Activated CD8-positive, alpha-beta T cell treated with anti-CD3 and anti-CD28 coated beads, Interleukin-2, amount 10 ng/mL, durations not matched to agents 7 days and 5 days (primary cell): ENCODE data around the gene ELMO3. TPM values are rescaled to one million over a fixed set of nuclear protein-coding genes. Genes with fewer than 3 reads are reported as not detected.

Experiments used
- ATAC-seq: fragments of 150-1000 bp; cut with Tn5 transposase; one replicate; pipeline ENCODE4 v1.10.0; 2021; ENCODE audit warnings: moderate library complexity
- CTCF ChIA-PET: fragments of 350-600 bp; sonication (Branson Sonifier 250); formaldehyde crosslinking; loops from one replicate; lab custom pipeline; 2021; ENCODE audit warnings: antibody characterized with exemption; lab: Charles Lee
- POLR2A ChIA-PET: fragments of 350-600 bp; sonication (Branson Sonifier 250); formaldehyde crosslinking; loops from one replicate; lab custom pipeline; 2021; ENCODE audit warnings: antibody characterized with exemption; lab: Charles Lee
- DNase-seq: peaks from one replicate; pipeline ENCODE4 v3.0.0-alpha.2; 2020
- H3K27ac Mint-ChIP-seq: one replicate; pipeline ENCODE4 v1.8.0; 2021; ENCODE audit warnings: mild to moderate bottlenecking, mixed read lengths
- H3K27me3 Mint-ChIP-seq: one replicate; pipeline ENCODE4 v1.8.0; 2021; ENCODE audit warnings: low read depth, mixed read lengths
- H3K36me3 Mint-ChIP-seq: one replicate; pipeline ENCODE4 v1.8.0; 2021; ENCODE audit warnings: low read depth, mixed read lengths
- H3K4me1 Mint-ChIP-seq: one replicate; pipeline ENCODE4 v1.8.0; 2021; ENCODE audit warnings: low read depth, mixed read lengths
- H3K4me3 Mint-ChIP-seq: one replicate; pipeline ENCODE4 v1.8.0; 2021; ENCODE audit warnings: mild to moderate bottlenecking, mixed read lengths
- H3K9me3 Mint-ChIP-seq: one replicate; pipeline ENCODE4 v1.8.0; 2022; ENCODE audit warnings: mixed read lengths; ENCODE audit not compliant: insufficient read depth
- total RNA-seq, 2 experiments: library from RNA; stranded (reverse); gene quantifications; one replicate each; pipeline ENCODE4 v1.2.3, GENCODE V29; 2021

ELMO3 gene
- total RNA-seq, 2 experiments from 2014 or later, result 7.2 to 8.0 TPM

DNA sequence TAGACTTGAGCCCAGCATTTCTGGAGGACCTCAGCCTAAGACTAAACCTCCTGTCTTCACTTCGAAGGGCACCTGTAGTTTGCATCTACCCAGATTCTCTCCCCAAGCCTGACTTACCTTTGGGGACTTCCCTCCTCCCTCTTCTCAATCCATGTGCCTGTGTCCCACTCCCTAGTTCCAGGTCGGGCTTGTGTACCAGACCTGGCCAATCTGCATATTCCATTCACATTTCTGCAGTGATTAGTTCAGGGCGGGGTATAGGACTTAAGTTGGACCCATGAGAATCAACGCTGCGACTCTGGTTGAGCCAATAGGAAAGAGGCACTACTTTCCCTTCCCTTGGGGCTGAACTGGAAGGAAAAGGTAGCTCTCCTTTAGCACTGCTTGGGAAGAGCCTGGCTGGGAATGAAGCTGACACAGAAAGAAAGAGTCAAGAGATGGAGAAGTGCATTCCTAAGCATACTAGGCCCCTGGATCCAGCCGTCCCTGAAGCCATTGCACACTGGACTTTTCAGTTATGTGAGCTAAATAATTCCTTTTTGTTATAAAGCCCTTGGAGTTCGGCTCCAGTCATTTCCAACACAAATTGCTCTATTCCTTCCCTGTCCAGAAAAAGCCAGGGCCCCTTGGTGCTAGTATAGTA lies 41.7 kb upstream of the ELMO3 start:
- H3K27me3 Mint-ChIP-seq, result peaks cover 4% of the 10 kb centered on the region
- CTCF ChIA-PET, result interaction anchor here (0.9 to 6.9 kb wide), 15 partner anchors 11 to 337 kb away, joined by 3 to 95 read pairs (median 5); partner anchors contain the start of genes CES3 and NOL3
- POLR2A ChIA-PET, result interaction anchor here (1.3 to 1.8 kb wide), 3 partner anchors 129 to 143 kb away, joined by 6 to 7 read pairs (median 6); no protein-coding TSS in a partner anchor
- DNase-seq (no peak), ATAC-seq (no peak)
- H3K36me3 Mint-ChIP-seq, result peaks cover 46% of the 10 kb centered on the region
- peak overlapping the region; percentile 96 for H3K4me3 Mint-ChIP-seq
- peak overlapping the region; percentile 94 for H3K27ac Mint-ChIP-seq
- H3K4me1 Mint-ChIP-seq, result peaks cover 71% of the 10 kb centered on the region
- no peaks in the 10 kb centered on the region for H3K9me3 Mint-ChIP-seq

DNA sequence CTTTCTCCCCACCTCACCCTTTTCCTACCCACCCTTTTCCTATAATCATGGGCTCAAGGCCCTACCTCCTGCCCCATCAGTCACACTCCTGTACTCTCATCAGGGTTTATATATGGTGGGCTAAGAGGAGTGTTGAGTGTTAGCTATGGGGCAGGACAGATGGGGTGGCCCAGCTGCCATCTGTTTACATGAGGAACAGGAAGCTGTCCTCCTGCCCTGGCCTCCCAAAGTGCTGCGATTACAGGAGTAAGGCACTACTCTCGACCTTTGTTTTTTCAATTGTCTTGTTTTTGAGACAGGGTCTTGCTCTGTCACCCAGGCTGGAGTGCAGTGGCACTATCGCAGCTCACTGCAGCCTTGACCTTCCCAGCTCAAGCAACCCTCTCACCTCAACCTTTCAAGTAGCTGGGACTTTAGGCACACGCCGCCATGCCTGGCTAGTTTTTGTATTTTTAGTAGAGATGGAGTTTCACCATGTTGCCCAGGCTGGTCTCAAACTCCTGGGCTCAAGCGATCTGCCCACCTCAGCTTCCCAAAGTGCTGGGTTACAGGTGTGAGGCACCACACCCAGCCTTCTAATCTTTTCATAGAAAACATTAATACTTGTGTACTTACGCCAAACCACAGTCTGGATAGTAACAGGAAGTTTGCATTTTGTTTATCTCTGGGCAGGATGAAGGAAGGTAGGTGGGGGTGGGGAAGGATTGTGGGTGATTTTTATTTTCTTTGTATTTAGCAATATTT lies 40.9 kb upstream of the ELMO3 start:
- H3K27me3 Mint-ChIP-seq, result peaks cover 6% of the 10 kb centered on the region
- CTCF ChIA-PET, result interaction anchor here (0.9 to 6.9 kb wide), 13 partner anchors 12 to 336 kb away, joined by 3 to 95 read pairs (median 6); partner anchors contain the start of genes CES3 and NOL3
- DNase-seq (no peak), ATAC-seq (no peak)
- peak overlapping the region; percentile 96 for H3K4me3 Mint-ChIP-seq
- POLR2A ChIA-PET, result interaction anchor here (0.6 to 2.9 kb wide), 11 partner anchors 12 to 151 kb away, joined by 3 to 13 read pairs (median 4); partner anchors contain the start of gene NOL3
- H3K36me3 Mint-ChIP-seq, result peaks cover 46% of the 10 kb centered on the region
- peaks cover 72% of the 10 kb centered on the region for H3K4me1 Mint-ChIP-seq
- H3K27ac Mint-ChIP-seq, result peak overlapping the region; percentile 94
- no peaks in the 10 kb centered on the region for H3K9me3 Mint-ChIP-seq

DNA sequence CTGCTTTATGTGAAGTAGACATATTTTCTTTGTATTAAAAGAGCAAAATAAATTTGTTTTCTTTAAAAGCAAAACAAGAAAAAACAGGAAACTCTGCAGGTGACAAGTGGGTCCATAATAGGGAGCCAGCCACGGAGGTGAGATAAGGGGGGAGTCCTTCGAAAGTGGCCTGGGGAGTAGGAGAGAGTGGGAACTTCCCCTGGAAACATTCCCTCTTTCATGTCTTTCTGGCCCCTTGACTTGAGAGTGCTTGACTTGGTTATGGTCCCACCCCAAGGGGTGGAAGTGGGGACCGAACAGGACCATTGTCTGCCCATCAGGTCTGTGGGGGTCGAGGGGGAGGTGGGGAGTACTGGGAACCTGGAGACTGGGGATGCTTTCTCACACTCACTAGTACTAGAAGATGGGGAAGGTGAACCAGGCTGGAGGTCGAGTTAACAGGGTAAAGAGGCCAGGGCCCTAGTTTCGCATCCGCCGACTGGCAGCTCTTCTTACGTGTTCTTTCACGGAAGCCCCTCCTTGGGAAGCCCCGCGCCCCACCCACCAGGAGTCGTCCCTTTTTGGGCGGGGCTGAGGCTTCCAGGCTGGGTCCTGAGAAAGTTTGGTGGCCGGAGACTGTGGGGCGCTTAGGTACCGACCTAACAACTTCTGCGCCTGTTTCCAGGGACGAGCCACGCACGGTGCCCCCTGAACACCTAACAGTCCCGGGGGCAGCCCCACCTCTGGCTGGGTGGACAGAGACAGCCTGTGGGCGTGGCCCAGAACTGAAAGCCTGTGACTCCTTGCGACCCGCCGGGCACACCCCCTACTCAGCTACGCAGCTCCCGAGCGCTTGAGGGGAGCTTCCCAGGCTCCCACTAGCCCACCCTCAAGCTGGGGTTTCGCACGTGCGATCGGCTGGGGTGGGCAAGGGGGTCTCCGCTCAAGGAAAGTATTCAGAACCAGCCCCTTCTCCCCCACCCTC lies 40.0 kb upstream of the ELMO3 start:
- CTCF ChIA-PET, result interaction anchor here (1.0 to 6.9 kb wide), 13 partner anchors 16 to 205 kb away, joined by 3 to 95 read pairs (median 9); partner anchors contain the start of gene CBFB
- DNase-seq (peak; percentile 88), ATAC-seq (peak; percentile 42)
- POLR2A ChIA-PET, result interaction anchor here (0.6 to 2.9 kb wide), 13 partner anchors 8 to 183 kb away, joined by 3 to 13 read pairs (median 3); partner anchors contain the start of genes B3GNT9 and NOL3
- Mint-ChIP-seq H3K4me1 (peaks cover 70% of the 10 kb centered on the region), H3K4me3 (peak overlapping the region; percentile 96), H3K9me3 (no peaks in the 10 kb centered on the region), H3K36me3 (peaks cover 42% of the 10 kb centered on the region), H3K27ac (peak overlapping the region; percentile 94), H3K27me3 (peaks cover 11% of the 10 kb centered on the region)

DNA sequence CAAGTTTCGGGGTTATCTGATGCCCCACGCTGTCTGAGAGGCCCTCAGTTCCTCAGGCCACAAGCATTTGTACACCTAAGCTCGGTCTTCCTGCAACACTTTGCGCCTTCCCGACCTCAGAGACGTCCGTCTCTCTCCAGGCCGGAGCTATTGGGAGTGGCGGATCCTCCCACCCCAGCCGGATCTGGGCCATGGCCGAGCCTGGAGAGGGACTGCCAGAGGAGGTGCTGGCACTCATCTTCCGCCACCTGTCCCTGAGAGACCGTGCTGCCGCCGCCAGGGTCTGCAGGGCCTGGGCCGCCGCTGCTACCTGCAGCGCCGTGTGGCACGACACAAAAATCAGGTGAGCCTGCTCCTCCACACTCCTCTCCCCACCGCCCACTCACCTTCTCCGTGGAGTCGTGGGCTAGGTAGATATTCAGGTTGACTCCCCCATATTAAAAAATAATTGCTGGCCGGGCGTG lies 37.3 kb upstream of the ELMO3 start:
- H3K36me3 Mint-ChIP-seq, result peaks cover 33% of the 10 kb centered on the region
- DNase-seq (no peak), ATAC-seq (no peak)
- H3K27me3 Mint-ChIP-seq, result peaks cover 30% of the 10 kb centered on the region
- ChIA-PET POLR2A (interaction anchor here (1.3 kb wide), 1 partner anchor 11 kb away, joined by 3 read pairs; no protein-coding TSS in a partner anchor), CTCF (interaction anchor here (2.5 to 6.9 kb wide), 4 partner anchors 10 to 184 kb away, joined by 12 to 95 read pairs (median 30); partner anchors contain the start of gene B3GNT9)
- H3K9me3 Mint-ChIP-seq, result no peaks in the 10 kb centered on the region
- no peak overlapping the region for H3K27ac Mint-ChIP-seq
- H3K4me3 Mint-ChIP-seq, result peak overlapping the region; percentile 40
- H3K4me1 Mint-ChIP-seq, result peaks cover 70% of the 10 kb centered on the region

DNA sequence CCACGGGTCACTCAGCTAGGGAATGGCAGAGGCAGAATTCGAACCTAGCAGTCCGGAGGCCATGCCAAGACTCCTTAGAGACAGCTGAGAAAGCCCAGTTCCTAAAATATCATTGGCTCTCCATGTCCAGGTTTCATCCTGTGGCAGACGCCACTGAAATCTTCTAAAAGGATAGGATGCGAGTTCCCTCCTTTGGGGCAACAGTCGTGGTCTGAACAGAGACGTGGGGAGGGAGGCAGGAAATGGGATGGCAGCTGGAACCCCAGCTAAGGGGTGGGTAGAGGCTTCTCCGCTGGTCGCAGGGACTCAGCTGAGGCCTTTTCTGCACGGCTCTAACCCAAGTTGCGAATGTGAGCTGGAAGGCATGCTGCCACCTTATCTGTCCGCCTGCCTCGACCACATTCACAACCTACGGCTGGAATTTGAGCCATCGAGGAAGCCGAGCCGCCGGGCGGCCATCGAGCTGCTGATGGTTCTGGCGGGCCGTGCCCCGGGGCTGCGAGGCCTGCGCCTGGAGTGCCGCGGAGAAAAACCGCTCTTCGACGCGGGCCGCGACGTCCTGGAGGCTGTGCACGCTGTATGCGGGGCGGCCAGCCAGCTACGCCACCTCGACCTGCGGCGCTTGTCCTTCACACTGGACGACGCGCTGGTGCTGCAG lies 36.3 kb upstream of the ELMO3 start:
- H3K27me3 Mint-ChIP-seq, result peaks cover 39% of the 10 kb centered on the region
- POLR2A ChIA-PET, result interaction anchor here (0.6 to 1.5 kb wide), 3 partner anchors 10 to 21 kb away, joined by 3 to 11 read pairs (median 4); no protein-coding TSS in a partner anchor
- H3K36me3 Mint-ChIP-seq, result peaks cover 35% of the 10 kb centered on the region
- peak overlapping the region; percentile 8 for H3K4me3 Mint-ChIP-seq
- ATAC-seq (no peak), DNase-seq (no peak)
- no peaks in the 10 kb centered on the region for H3K9me3 Mint-ChIP-seq
- H3K27ac Mint-ChIP-seq, result no peak overlapping the region
- CTCF ChIA-PET, result interaction anchor here (0.7 to 5.3 kb wide), 11 partner anchors 7 to 150 kb away, joined by 3 to 47 read pairs (median 5); partner anchors contain the start of genes B3GNT9, FHOD1, MATCAP1 and PHAF1
- H3K4me1 Mint-ChIP-seq, result peaks cover 67% of the 10 kb centered on the region

DNA sequence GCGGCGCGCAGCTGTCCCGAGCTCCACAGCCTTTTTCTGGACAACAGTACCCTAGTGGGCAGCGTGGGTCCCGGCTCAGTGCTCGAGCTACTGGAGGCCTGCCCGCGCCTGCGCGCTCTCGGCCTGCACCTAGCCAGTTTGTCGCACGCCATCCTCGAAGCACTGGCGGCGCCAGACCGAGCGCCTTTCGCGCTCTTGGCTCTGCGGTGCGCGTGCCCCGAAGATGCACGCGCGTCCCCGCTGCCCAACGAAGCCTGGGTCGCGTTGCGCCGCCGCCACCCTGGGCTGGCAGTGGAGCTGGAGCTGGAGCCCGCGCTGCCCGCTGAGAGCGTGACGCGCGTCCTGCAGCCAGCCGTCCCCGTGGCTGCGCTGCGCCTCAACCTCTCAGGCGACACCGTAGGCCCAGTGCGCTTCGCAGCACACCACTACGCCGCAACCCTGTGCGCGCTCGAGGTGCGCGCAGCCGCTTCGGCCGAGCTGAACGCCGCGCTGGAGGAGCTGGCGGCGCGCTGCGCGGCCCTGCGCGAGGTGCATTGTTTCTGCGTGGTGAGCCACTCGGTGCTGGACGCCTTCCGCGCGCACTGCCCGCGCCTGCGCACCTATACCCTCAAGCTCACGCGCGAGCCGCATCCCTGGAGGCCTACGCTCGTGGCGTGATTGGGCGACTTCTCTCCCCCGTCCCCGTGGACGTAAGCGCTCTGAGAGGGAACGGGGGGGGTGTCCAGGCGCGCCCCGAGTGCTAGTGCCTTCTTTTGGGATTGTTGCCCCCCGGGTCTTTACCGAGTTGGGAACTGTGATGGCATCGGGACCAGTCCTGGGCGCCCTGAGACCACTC lies 35.5 kb upstream of the ELMO3 start:
- ChIA-PET CTCF (interaction anchor here (0.7 to 5.3 kb wide), 11 partner anchors 8 to 150 kb away, joined by 3 to 47 read pairs (median 5); partner anchors contain the start of genes B3GNT9, FHOD1, MATCAP1 and PHAF1), POLR2A (interaction anchor here (1.5 kb wide), 2 partner anchors 10 to 12 kb away, joined by 3 to 11 read pairs; no protein-coding TSS in a partner anchor)
- peaks cover 43% of the 10 kb centered on the region for H3K27me3 Mint-ChIP-seq
- H3K4me3 Mint-ChIP-seq, result peak overlapping the region; percentile 53
- DNase-seq (peak; percentile 59), ATAC-seq (no peak)
- peaks cover 29% of the 10 kb centered on the region for H3K36me3 Mint-ChIP-seq
- no peaks in the 10 kb centered on the region for H3K9me3 Mint-ChIP-seq
- H3K27ac Mint-ChIP-seq, result peak overlapping the region; percentile 25
- H3K4me1 Mint-ChIP-seq, result peaks cover 60% of the 10 kb centered on the region

DNA sequence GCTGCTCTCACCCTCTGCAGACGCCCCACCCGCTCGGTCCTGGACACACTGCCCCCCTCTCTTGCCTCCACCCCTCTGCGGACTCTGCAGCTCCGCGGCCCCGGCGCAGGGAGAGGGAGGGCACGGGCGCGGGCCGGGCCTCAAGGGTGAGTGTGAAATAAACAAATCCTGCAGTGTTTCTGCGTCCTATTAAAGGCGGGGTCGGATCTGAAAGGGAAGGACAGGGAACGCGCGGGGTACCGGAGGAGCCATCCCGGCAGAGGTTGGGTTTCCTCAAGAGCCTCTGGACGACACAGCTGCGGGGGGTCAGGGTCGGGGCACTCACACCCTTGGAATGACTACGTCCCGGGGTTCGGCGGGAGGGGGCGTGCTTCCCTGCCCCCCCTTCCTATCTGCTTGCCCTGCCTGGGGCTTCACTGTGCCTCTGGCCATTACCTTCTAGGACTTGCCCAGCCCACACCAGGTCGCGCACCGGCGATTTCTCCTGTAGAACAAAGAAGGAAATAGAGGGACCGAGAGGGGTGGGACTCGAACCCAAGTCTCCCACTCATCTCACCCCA lies 34.9 kb upstream of the ELMO3 start:
- CTCF ChIA-PET, result interaction anchor here (1.2 to 5.3 kb wide), 5 partner anchors 9 to 150 kb away, joined by 3 to 47 read pairs (median 6); partner anchors contain the start of gene FHOD1
- POLR2A ChIA-PET, result interaction anchor here (1.5 kb wide), 2 partner anchors 10 to 11 kb away, joined by 3 to 11 read pairs; no protein-coding TSS in a partner anchor
- H3K27me3 Mint-ChIP-seq, result peaks cover 43% of the 10 kb centered on the region
- H3K4me1 Mint-ChIP-seq, result peaks cover 55% of the 10 kb centered on the region
- no peak for DNase-seq
- peaks cover 24% of the 10 kb centered on the region for H3K36me3 Mint-ChIP-seq
- no peak overlapping the region for H3K27ac Mint-ChIP-seq
- no peaks in the 10 kb centered on the region for H3K9me3 Mint-ChIP-seq
- ATAC-seq, result no peak
- peak overlapping the region; percentile 53 for H3K4me3 Mint-ChIP-seq

DNA sequence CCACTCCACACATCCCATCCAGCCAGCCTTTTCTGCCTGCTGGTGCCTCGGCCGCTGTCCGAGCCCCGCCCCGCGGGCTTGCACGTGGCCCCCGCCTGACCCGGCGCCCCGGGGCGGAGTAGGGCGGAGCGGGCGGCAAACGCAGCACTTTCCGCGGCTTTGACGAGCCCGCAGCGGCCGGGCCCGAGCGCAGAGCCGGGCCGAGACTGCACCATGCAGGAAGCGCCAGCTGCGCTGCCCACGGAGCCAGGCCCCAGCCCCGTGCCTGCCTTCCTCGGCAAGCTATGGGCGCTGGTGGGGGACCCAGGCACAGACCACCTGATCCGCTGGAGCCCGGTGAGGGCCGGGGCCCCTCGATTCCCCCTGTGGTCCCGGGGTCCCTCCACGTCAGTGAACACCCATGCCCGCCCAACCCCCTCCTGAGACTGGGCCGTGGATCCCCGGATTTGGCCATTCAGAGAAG lies 34.3 kb upstream of the ELMO3 start, which contains the start of gene HSF4:
Gene HSF4 (plus strand): TSS at position 147 of the 463 bp plus-strand sequence. CDS start 67 bp downstream, at position 214.
- H3K36me3 Mint-ChIP-seq, result peaks cover 22% of the 10 kb centered on the region
- H3K9me3 Mint-ChIP-seq, result no peaks in the 10 kb centered on the region
- ChIA-PET POLR2A (interaction anchor here (0.8 to 1.5 kb wide), 3 partner anchors 9 to 12 kb away, joined by 3 read pairs; no protein-coding TSS in a partner anchor), CTCF (interaction anchor here (1.4 kb wide), 1 partner anchor 10 kb away, joined by 6 read pairs; no protein-coding TSS in a partner anchor)
- DNase-seq (no peak), ATAC-seq (no peak)
- peaks cover 60% of the 10 kb centered on the region for H3K4me1 Mint-ChIP-seq
- peak within 1 kb of the TSS; percentile 25 for H3K27ac Mint-ChIP-seq
- H3K4me3 Mint-ChIP-seq, result peak within 1 kb of the TSS; percentile 53
- peaks cover 43% of the 10 kb centered on the region for H3K27me3 Mint-ChIP-seq
